HG02759 (cell line): ENCODE measurements around the gene ZFP64.
A peak's percentile ranks its signal among the peaks of the same experiment; 100 is the strongest.
"Not testable (repeated sequence)": the region's sequence is repeated elsewhere in the genome, so short reads cannot be mapped to it uniquely, and the experiment has no call there.

ENCODE experiments used
- ATAC-seq: cut with Tn5 transposase; IDR thresholded peaks from one replicate; pipeline ENCODE4 v1.9.1; 2021; ENCODE audit warnings: mild to moderate bottlenecking, moderate library complexity; ENCODE audit not compliant: unreplicated experiment

Gene ZFP64

DNA sequence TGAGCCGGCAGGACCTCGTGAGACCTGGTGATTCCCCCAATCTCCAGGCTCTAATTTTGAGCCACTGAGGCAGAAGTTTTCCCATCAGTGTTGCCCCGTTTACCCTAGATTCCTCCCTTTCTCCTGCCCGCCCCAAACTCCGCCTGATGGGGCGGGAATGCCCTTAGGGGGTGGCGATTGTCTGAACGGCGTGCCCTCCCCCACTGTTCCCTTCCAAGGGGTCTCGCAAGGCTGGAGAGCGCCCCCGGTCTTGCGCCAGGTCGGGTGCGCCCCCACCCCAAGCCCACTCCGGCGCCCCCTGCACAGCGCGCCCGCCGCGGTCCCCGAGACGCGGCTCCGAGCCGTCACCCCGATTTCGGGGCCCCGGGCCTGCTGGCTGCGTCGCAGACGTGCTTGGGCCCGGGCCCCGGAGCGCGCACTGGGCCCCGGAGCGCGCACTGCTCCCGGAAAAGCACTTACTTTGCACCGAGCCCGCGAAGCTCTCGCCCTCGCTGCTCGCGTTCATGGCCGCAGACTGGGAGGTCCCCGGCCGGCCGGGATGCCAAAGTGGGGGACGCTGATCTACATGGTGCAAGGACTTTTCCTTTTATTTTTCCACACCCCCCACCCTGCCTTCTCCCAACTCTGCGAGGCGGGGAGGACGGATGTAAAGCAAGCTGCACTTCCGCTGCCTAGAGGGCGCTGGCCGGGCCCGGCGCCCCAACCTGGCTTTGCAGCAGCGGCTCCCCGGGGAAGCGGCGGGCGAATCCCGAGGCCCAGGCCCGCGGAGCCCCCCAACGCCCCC, at the start of gene ZFP64:
TSS of gene ZFP64 (minus strand) at position 648 of the 784 bp plus-strand sequence. CDS start at position 505, 143 bp downstream.
- ATAC-seq, result peak; percentile 74

DNA sequence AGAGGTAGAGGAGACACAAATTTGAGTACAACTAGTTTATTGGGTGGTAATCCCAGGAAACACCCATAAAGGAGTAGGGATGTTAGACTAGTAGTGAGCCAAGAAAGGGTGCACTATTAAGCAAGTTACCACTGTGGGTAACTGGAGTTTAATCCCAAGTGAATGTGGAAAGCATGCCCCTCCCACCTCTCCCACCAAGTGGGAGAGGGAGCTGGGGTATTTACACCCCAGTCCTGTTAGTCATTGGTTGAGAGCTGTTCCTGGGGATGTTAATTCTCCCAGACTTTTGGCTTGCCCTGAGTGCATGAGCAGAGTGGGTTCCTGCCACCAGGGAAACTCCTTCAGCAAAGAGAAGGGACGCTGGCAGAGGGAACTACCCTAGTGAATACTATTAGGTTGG, 49.2 kb upstream of the ZFP64 start:
- no peak for ATAC-seq

DNA sequence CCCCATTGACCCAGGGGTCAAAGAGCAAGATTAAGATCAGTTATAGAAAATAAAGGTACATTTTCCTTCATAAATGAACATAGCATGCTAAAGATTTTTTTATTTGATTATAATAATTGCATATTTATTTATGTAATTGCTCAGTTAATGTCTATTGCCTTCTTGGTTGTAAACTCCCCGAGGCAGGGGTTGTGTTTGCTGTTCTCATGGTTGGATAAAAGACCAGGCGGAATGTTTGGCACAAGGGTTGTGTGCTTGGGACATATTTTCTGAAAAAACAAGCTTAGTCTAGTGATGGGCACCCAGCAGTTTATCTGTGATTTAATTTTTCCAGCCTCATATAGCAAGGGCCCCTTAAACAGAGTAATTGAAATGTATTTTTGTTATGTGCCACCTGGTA, 47.5 kb upstream of the ZFP64 start:
- no peak for ATAC-seq

DNA sequence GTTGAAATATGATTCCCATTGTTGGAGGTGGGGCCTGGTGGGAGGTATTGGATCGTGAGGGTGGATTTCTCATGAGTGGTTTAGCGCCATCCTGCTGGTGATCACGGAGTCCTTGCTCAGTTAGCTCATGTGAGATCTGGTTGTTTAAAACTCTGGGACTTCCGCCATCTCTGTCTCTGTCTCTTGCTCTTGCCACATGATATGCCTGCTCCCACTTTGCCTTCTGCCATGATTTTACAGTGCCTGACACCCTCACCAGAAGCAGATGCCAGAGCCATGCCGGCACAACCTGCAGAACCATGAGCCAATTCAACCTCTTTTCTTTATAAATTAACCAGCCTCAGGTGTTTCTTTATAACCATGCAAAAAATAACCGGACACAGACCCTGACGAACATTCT, 44.7 kb upstream of the ZFP64 start:
- ATAC-seq, result no peak

DNA sequence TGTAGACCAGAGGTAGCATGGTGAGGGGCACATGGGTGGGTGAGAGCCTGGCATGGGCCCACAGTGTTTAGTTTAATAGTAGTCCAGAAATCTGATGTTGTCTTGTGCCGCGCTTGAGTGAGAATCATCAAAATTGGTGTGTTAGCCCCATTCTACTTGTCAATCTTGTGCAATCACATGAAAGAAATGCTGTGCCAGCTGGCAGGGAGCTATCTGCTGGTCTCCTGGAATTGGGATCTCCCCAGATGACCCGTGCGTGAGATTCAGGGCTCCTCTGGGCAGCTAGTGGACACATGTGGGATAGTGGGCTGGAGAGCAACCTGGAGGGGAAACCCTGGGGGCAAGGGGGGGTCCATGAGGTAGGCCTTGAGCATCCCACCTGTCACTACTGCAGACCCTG, 43.5 kb upstream of the ZFP64 start:
- ATAC-seq, result no peak

DNA sequence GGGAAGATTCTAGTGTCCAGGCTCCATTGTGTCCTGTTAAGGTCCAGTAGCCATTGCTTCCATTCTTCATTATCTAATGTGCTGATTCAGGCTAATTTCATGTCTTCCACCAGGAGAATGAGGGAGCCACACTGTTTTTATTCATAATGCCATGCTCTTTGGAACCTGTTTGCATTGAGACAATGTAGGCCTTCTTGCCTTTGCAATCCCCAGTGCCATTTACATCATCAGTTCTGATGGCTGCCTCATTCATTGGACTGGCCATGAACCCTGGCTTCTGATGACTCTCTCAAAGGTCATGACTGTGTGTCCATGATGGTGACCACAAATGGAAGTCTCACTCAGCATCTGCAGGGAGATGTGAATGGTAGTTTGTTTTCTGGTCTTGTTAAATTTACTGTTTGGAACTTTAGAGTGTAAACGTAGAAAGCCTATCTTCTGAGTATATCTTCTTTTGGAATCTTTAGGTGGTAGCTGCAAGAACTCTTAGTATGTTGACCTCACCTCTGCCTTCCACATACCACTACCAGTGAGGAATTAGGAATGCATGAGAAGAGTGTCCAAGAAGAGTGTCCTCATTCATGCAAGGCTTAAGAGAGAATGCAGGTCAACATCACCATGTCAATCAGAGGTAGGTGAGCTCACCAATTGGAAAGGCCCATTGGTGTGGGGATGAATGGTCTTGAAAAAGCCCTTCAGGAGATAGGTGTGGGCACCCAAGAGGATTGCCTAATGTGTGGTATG, 42.9 kb upstream of the ZFP64 start:
- no peak for ATAC-seq

DNA sequence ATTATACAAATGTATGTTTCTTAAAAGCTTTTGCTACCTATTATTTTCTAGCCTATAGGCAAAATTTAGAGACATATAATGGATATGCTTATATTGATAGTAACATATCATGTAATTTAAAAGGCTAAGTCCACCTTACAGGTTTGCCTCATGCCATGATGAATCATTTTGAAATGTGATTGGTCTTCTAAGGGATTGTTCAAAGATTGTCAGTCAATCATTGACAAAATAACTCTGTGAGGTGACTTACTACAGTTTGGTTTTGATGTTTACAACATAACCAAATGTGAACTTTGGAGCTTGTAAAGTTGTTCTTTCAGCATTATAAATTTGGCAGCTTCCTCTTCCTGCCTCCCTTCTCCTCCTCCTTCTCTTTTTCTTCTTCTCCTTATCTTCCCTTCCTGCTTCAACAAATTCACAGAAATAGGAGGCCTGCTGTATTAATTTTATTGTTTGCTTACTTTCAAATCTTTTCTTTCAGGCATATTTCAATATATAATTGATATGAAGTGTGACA, 39.7 kb upstream of the ZFP64 start:
- peak; percentile 71 for ATAC-seq

DNA sequence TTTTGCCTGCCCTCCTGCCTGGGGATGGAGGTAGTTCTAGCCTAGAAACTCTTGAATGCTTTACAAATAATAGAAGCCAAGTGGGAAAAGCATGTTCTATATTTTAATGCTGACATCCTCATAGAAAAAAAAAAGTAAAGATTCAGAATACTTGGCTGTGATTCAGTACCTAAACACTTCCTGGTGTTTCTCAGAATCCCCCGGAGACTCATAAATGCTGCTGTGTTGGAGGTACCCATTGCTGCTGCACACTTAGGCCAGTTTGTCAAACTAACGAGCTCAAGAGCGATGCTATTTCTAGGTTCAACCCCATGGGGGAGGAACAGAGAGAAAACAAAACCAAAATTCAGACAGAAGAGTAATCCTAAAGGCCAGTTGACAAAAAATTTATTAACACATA, 38.8 kb upstream of the ZFP64 start:
- ATAC-seq, result no peak

DNA sequence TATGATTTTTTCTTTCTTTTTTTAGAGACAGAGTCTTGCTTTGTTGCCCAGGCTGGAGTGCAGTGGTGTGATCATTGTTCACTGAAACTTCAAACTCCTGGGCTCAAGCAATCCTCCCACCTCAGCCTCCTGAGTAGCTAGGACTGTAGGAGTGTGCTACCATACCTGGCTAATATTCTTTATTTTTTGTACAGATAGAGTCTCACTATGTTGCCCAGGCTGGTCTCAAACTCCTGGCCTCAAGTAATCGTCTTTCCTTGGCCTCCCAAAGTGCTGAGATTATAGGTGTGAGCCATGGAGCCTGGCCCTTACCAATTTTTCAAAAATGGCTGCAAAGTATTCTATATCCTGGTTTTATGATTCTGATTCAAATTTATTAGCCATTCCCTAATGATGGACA, 37.8 kb upstream of the ZFP64 start:
- ATAC-seq, result not testable (repeated sequence)

DNA sequence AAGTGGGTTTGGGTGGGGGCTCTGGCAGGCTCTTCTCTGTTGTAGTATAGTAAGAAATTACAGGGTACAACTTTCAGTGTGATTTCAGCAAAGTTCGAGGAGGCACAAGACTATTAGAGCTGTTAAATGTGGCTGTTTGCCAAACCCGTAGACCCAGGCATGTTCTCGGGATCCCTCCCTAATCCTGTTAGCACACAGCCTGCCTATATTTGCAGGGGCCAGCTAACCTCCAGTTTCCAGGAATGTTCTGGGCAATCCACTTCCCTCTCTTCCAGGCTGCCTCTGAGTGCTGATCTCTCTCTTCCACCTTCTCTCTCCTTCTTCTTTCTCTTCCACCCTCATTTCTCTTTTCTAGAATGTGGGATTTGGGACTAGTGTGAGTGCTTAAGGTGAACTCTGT, 34.8 kb upstream of the ZFP64 start:
- no peak for ATAC-seq

DNA sequence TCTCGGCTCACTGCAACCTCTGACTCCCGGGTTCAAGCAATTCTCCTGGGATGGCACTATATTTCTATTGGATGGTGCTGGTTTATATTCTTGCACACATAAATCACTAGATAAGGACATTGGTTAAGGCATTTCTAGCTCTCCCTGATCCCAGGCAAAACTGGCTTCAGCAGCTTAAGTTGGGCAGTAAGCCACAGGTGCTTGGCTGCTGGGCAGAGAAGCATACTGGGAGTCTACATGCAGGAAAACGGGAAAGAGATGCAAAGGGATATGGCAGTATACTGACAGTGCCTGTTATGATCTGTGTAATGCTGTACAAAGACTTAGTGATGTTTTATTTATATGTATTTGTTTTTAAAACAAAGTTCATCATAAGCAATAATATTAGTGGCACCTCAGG, 33.3 kb upstream of the ZFP64 start:
- no peak for ATAC-seq

DNA sequence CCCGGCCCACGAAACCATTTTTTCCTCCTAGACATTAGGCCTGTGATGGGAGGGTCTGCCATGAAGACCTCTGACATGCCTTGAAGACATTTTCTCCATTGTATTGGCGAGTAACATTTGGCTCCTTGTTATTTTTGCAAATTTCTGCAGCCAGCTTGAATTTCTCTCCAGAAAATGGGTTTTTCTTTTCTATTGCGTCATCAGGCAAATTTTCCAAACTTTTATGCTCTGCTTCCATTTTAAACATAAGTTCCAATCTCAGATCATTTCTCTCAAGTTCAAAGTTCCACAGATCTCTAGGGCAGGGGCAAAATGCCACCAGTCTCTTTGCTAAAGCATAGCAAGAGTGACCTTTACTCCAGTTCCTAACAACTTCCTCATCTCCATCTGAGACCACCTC, 29.8 kb upstream of the ZFP64 start:
- not testable (repeated sequence) for ATAC-seq

DNA sequence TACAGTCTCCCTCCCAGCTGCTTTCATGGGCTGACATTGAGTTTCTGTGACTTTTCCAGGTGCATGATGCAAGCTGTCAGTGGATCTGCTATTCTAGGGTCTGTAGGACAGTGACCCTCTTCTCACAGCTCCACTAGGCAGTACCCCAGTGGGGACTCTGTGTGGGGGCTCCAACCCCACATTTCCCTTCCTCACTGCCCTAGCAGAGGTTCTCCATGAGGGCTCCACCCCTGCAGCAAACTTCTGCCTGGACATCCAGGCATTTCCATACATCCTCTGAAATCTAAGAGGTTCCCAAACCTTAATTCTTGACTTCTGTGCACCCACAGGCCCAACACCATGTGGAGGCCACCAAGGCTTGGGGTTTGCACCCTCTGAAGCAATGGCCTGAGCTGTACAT, 29.3 kb upstream of the ZFP64 start:
- not testable (repeated sequence) for ATAC-seq

DNA sequence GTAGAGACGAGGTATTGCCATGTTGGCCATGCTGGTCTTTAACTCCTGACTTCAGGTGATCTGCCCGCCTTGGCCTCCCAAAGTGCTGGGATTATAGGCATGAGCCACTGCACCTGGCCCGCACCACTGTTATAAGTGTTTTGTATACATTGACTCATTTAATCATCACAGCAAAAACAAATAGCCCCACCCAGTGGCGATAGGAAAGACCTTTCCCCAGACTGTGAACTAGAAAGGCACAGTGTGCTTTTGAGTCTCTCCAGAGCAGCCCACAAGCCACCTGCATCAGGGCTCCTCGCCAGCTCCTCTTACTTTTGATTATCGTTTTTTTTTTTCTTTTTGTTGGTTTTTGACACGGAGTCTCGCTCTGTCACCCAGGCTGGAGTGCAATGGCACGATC, 27.9 kb upstream of the ZFP64 start:
- ATAC-seq, result no peak

DNA sequence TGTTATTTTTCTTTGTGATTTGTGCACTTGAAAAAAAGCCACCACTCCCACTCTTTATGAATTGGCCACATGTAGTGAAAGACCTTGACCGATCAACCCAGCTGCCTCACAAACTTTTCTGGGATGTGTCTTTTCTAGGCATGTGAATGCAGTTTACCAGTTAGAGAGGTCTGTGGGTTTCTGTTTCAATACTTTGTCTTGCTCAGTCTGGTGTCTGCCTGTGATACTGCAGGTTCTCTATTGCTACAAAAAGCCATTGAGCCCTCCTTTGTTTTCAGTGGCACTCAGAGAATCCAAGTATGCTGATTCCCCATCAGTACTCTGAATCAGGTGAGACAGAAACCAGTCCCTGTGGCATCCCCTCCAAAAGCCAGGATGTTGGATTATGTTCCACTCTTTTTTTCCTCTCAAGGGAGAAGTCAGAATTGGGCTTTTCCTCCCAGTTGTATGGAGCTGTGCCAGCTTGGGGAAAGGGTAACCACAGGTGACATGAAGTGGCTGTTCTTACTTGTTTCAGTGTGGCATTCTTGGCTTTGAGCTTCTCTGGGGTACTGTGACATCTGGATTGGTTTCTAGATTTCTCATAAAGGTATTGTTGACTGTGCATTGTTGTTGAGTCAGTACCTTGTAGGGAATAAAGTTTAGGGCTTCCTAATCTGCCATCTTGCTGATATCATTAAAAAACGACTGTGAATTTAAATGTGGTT, 26.3 kb upstream of the ZFP64 start:
- no peak for ATAC-seq

DNA sequence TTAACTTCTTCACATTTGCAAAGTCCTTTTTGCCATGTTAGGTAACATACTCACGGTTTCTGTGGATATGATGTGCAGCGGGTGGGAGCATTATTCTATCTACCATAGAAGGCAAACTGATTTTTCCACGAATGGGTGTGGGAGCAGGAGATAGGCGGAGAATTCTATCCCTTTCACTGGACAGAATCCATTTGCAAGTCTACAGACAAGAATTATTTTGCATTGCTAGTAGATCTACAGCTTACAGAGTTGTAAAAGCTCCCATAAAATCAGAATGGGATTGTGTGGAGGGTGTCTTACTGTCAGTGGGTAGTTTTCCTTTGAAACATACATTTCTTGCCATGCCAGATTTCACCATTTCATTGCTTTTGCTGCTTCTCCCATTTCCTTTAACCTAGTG, 22.4 kb upstream of the ZFP64 start:
- ATAC-seq, result no peak

DNA sequence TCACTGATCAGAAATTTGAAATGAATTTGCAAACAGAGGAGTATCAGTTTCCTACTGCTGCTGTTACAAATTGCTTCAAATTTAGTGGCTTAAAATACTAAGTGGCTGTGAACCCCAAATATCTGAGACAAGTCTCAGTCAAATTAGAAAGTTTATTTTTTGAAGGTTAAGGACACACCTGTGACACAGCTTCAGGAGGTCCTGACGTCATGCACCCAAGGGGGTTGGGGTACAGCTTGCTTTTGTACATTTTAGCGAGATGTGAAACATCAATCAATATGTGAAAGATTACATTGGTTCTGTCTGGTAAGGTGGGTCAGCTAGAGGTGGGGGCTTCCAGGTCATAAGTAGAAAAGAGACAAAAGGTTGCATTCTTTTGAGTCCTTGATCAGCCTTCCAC, 21.4 kb upstream of the ZFP64 start:
- no peak for ATAC-seq

DNA sequence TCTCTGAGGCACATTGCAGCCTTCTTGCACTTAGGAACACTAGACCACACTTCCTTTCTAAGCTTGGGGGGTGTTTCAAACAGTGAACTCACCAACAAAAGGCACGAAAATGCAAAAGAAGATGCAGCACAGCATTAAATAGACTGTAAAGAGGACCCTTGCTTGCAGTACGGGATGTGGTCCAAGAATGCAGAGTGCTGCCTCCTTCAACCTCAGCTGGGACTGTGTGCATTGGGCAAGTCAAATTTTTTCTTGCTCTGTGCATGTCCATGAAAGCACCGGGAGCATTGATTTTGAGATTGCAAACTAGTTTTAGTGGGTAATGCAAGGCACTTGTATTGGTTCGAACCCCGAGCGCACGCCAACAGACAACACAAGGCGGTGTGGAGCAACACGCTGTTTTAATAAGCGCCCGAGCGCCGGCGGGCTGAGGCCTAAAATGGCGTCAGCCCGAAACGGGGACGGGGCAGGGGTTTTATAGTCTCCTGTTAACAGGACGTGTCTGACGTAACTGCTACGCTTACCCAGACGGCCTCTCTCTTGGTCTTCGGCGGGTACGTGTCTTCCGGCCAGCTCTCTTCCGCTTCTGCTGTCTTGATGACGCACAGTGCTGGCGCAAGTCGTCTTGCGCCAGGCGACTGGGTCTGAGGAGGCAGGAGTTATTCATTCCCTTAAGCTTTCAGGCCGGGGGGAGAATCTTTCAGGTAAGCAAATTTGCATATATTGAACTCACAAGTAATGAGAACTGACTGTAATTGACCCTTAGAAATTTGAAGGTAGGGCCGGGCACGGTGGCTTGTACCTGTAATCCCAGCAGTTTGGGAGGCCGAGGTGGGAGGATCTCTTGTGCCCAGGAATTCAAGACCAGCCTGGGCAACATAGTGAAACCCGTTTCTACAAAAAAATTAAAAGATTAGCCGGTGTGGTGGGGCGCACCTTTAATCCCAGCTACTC, 18.7 kb upstream of the ZFP64 start:
- ATAC-seq, result no peak

DNA sequence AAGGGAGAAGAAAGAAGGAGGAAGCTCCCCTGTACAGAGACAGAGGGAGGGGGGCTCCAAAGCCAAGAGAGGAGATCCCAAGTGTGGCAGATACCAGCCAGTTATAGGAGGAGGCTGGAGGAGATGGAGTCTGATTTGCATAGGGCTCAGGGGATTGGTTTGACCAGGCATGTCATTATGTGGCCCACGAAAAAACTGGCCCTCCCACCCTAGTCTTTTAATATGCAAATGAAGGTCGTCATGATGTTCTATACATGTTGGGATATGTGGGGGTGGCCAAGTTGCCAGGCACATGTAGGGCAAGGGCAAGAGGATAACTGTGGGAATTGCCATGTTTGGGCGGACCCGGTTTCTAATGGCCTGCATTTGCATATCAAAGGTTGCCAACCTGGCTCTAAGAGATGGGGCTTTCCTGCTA, 17.6 kb upstream of the ZFP64 start:
- ATAC-seq, result no peak

DNA sequence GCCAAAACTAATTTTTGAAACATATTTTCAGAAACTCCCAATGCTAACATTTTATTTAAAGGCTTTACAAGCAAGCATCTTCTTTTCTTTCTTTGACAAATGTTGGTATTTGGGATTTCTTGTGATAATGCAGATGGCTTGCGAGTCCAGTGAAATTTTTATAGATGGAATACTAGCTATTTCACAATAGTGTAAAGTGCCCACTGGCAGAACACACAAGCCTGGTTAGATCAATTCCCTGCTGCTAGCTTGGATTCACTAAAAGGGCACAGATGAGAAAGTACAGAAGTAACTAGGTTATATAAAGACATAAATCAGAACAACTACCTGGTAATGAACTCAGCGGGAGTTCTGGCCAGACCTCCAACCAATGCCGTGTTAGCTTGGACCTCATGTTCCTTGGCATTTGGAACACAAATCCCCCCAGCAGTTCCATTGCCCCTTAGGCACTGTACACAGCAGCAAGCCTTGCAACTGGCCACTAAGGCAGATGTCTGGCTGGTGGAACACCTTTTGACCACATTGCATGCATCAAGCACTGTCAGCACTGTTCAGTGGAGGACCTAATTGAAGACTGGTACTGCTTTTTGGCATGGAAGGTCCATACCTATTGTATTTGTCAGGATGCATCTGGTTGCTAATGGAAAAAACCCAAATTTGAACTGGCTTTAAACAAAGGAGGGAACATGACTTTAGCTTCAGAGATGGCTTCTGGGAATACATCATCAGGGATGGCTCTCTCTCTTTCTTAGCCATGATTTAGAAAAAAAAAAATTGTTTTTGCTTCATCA, 15.6 kb upstream of the ZFP64 start:
- ATAC-seq, result no peak
